Body of pancreas (tissue), 4 donors: ENCODE measurements around the gene MC1R. TPM values are rescaled to one million over a fixed set of nuclear protein-coding genes. Genes with fewer than 3 reads are reported as not detected.

ENCODE experiments used
- ATAC-seq: fragments of 150-250 bp; one replicate; pipeline ENCODE4 v1.9.1; 2016
- DNase-seq, 4 donors: peaks; one replicate each; pipeline ENCODE4 v3.0.0-alpha.2; 2019
- H3K27ac ChIP-seq, 4 donors: fragments of 200-600 bp; sonication (generic); 1 replicate in 3 of 4; 2 replicates in 1 of 4; pipeline versions ENCODE4 v1.5.1 to v1.6.1; 2016 to 2019; ENCODE audit warnings: mild to moderate bottlenecking in 1 of 4, mixed read lengths in 1 of 4, moderate library complexity in 1 of 4
- H3K27me3 ChIP-seq, 2 donors: fragments of 200-600 bp; sonication (generic); one replicate each; pipeline ENCODE4 v1.6.0; 2016; ENCODE audit warnings: mild to moderate bottlenecking in 1 of 2
- H3K36me3 ChIP-seq, 2 donors: fragments of 200-600 bp; sonication (generic); replicated peaks in 1 of 2; 2 replicates each; pipeline ENCODE4 v1.5.1; 2016; ENCODE audit warnings: low read depth in 2 of 2; ENCODE audit not compliant: insufficient read depth in 1 of 2
- H3K4me1 ChIP-seq: fragments of 200-600 bp; sonication (generic); one replicate; pipeline ENCODE4 v1.6.0; 2016
- H3K4me3 ChIP-seq, 2 donors: fragments of 200-600 bp; sonication (generic); 1 replicate in 1 of 2; 2 replicates in 1 of 2; pipeline ENCODE4 v1.5.1; 2016 to 2019
- H3K9me3 ChIP-seq, 3 donors: fragments of 200-600 bp; sonication (generic); 1 replicate in 2 of 3; 2 replicates in 1 of 3; pipeline ENCODE4 v1.5.1; 2016
- POLR2A ChIP-seq, 3 donors: fragments of 450-650 bp; IDR thresholded peaks; one replicate each; pipeline ENCODE4 v1.6.1; 2016; ENCODE audit warnings: antibody characterized with exemption in 3 of 3, mild to moderate bottlenecking in 2 of 3
- WGBS, 2 donors: methylation state at CpG; one replicate each; pipeline ENCODE4 v1.1.5; 2017; 5-methylcytosine and 5-hydroxymethylcytosine counted together
- intact Hi-C: fragments of 100-400 bp; cut with DNase I; formaldehyde crosslinking; loops from one replicate; pipeline ENCODE4 v1.15.1; 2023
- total RNA-seq, 2 donors: library from RNA; depleted of rRNA; stranded (reverse); fragments of >200 nt; gene quantifications; one replicate each; pipeline ENCODE4 v1.1.0, GENCODE V29; 2016
- TF ChIP-seq, protein P1 (sequence below), 7 experiments: fragments of 450-650 bp in 4 of 7; fragments of 200-600 bp in 3 of 7; sonication (generic) in 3 of 7; IDR thresholded peaks; one replicate each; pipeline ENCODE4 v1.5.1; 2016 to 2019; ENCODE audit warnings: antibody characterized with exemption in 7 of 7

Gene MC1R
- total RNA-seq, 2 donors from 2014 or later: 3.6 TPM

GRCh38 chr16:89952551-89952950, 33.9 kb downstream of the MC1R start:
- H3K4me1 ChIP-seq: peaks cover 19% of the 10 kb centered on the region
- H3K27me3 ChIP-seq: no peaks in the 10 kb centered on the region
- WGBS, 2 donors: 89 to 90% methylated on average over 6 of the region's 6 CpGs
- TF ChIP-seq, protein P1, sequence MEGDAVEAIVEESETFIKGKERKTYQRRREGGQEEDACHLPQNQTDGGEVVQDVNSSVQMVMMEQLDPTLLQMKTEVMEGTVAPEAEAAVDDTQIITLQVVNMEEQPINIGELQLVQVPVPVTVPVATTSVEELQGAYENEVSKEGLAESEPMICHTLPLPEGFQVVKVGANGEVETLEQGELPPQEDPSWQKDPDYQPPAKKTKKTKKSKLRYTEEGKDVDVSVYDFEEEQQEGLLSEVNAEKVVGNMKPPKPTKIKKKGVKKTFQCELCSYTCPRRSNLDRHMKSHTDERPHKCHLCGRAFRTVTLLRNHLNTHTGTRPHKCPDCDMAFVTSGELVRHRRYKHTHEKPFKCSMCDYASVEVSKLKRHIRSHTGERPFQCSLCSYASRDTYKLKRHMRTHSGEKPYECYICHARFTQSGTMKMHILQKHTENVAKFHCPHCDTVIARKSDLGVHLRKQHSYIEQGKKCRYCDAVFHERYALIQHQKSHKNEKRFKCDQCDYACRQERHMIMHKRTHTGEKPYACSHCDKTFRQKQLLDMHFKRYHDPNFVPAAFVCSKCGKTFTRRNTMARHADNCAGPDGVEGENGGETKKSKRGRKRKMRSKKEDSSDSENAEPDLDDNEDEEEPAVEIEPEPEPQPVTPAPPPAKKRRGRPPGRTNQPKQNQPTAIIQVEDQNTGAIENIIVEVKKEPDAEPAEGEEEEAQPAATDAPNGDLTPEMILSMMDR (IDR thresholded peaks at IDR 0.05): no peak
- TF ChIP-seq POLR2A (IDR thresholded peaks at IDR 0.05): no peak
- no peak for DNase-seq
- H3K9me3 ChIP-seq: no peaks in the 10 kb centered on the region
- H3K36me3 ChIP-seq: peaks cover 0 to 3% of the 10 kb centered on the region in 2 donors
- no peak overlapping the region for H3K27ac ChIP-seq
- H3K4me3 ChIP-seq: no peak overlapping the region
- intact Hi-C loops: no loop called here
- ATAC-seq: no peak

- no peaks in the 10 kb centered on the region for H3K9me3 ChIP-seq
- intact Hi-C loops: no loop called here
- peaks cover 3 to 4% of the 10 kb centered on the region in 2 donors for H3K36me3 ChIP-seq
- H3K27ac ChIP-seq: no peak overlapping the region
- peaks cover 10% of the 10 kb centered on the region for H3K4me1 ChIP-seq
- 87 to 92% methylated on average over 9 to 11 of the region's 11 CpGs for WGBS, 2 donors
- no peak for DNase-seq
- no peaks in the 10 kb centered on the region for H3K27me3 ChIP-seq
- no peak for ATAC-seq
- H3K4me3 ChIP-seq: no peak overlapping the region
- TF ChIP-seq, protein P1 (IDR thresholded peaks at IDR 0.05): no peak
- no peak for TF ChIP-seq POLR2A (IDR thresholded peaks at IDR 0.05)
Observed at GRCh38 chr16:89953671-89954406, 35.2 kb downstream of the MC1R start.

GRCh38 chr16:89954462-89954861, 35.8 kb downstream of the MC1R start:
- Histone ChIP-seq H3K36me3 (peaks cover 3 to 4% of the 10 kb centered on the region in 2 donors), H3K4me1 (peaks cover 7% of the 10 kb centered on the region), H3K27me3 (no peaks in the 10 kb centered on the region), H3K4me3 (no peak overlapping the region), H3K27ac (no peak overlapping the region), H3K9me3 (no peaks in the 10 kb centered on the region)
- 84 to 90% methylated on average over 15 of the region's 15 CpGs for WGBS, 2 donors
- TF ChIP-seq POLR2A (IDR thresholded peaks at IDR 0.05): no peak
- TF ChIP-seq, protein P1 (IDR thresholded peaks at IDR 0.05): no peak
- intact Hi-C loops: no loop called here
- ATAC-seq (no peak), DNase-seq (no peak)

GRCh38 chr16:89955001-89955685, 36.5 kb downstream of the MC1R start:
- intact Hi-C loops: no loop called here
- no peak for ATAC-seq
- H3K27me3 ChIP-seq: no peaks in the 10 kb centered on the region
- H3K36me3 ChIP-seq: peaks cover 3 to 4% of the 10 kb centered on the region in 2 donors
- no peak for TF ChIP-seq POLR2A (IDR thresholded peaks at IDR 0.05)
- TF ChIP-seq, protein P1 (IDR thresholded peaks at IDR 0.05): no peak
- DNase-seq: no peak
- H3K4me3 ChIP-seq: no peak overlapping the region
- no peaks in the 10 kb centered on the region for H3K9me3 ChIP-seq
- WGBS, 2 donors: 90 to 96% methylated on average over 5 to 13 of the region's 15 CpGs
- H3K27ac ChIP-seq: no peak overlapping the region
- peaks cover under 1% of the 10 kb centered on the region for H3K4me1 ChIP-seq
